Loucy (cell line): ENCODE measurements around the gene RHOF.

Source experiments
- H2AFZ ChIP-seq: fragments of 200-600 bp; sonication (generic); 2 replicates; pipeline ENCODE4 v1.6.0; 2016; ENCODE audit warnings: antibody characterized with exemption, mild to moderate bottlenecking, low read length, moderate library complexity
- H3F3A ChIP-seq: fragments of 200-600 bp; 2 replicates; pipeline ENCODE4 v1.6.0; 2016; ENCODE audit warnings: antibody characterized with exemption, low read depth, mild to moderate bottlenecking
- H3K27me3 ChIP-seq: fragments of 200-600 bp; sonication (generic); 2 replicates; pipeline ENCODE4 v1.6.1; 2014; ENCODE audit warnings: low read length, mild to moderate bottlenecking; ENCODE audit not compliant: insufficient read depth, poor library complexity, severe bottlenecking
- H3K36me3 ChIP-seq: fragments of 200-600 bp; sonication (generic); 2 replicates; pipeline ENCODE4 v1.6.1; 2016; ENCODE audit warnings: low read length; ENCODE audit not compliant: insufficient read depth
- H3K4me1 ChIP-seq: fragments of 200-600 bp; sonication (generic); 2 replicates; pipeline ENCODE4 v1.5.1; 2014; ENCODE audit warnings: low read length, mild to moderate bottlenecking; ENCODE audit not compliant: insufficient read depth, poor library complexity, severe bottlenecking
- H3K4me2 ChIP-seq: fragments of 200-600 bp; sonication (generic); 2 replicates; pipeline ENCODE4 v1.6.0; 2014; ENCODE audit warnings: antibody characterized with exemption, low read length, low read depth, mild to moderate bottlenecking; ENCODE audit not compliant: poor library complexity, severe bottlenecking
- H3K4me3 ChIP-seq: fragments of 200-600 bp; sonication (generic); 2 replicates; pipeline ENCODE4 v1.5.1; 2014; ENCODE audit warnings: low read length, mild to moderate bottlenecking, mixed read lengths; ENCODE audit not compliant: poor library complexity, severe bottlenecking
- H3K79me2 ChIP-seq: fragments of 200-600 bp; sonication (generic); 2 replicates; pipeline ENCODE4 v1.6.1; 2014; ENCODE audit warnings: low read length; ENCODE audit not compliant: insufficient read depth
- H3K9ac ChIP-seq: fragments of 200-600 bp; sonication (generic); 2 replicates; pipeline ENCODE4 v1.6.0; 2014; ENCODE audit warnings: mild to moderate bottlenecking, low read depth, low read length, moderate library complexity; ENCODE audit not compliant: poor library complexity, severe bottlenecking
- H3K9me2 ChIP-seq: fragments of 200-600 bp; sonication (generic); replicated peaks from 2 replicates; pipeline ENCODE4 v1.6.1; 2016; ENCODE audit warnings: low read depth, low read length, mixed read lengths
- H3K9me3 ChIP-seq: fragments of 200-600 bp; sonication (generic); 2 replicates; pipeline ENCODE4 v1.6.1; 2014; ENCODE audit warnings: mild to moderate bottlenecking, antibody characterized with exemption, low read length, low read depth; ENCODE audit not compliant: insufficient read depth
- H4K20me1 ChIP-seq: fragments of 200-600 bp; sonication (generic); 2 replicates; pipeline ENCODE4 v1.6.0; 2014; ENCODE audit warnings: antibody characterized with exemption, low read length, mild to moderate bottlenecking; ENCODE audit not compliant: insufficient read depth, poor library complexity, severe bottlenecking
- CTCF ChIP-seq: fragments of 200-600 bp; sonication (generic); conservative IDR thresholded peaks from 2 replicates; pipeline ENCODE4 v1.5.1; 2014; ENCODE audit warnings: mild to moderate bottlenecking, antibody characterized with exemption, low read length
- EZH2phosphoT487 ChIP-seq: fragments of 200-600 bp; IDR thresholded peaks from 2 replicates; pipeline ENCODE4 v1.6.1; 2018; ENCODE audit warnings: antibody characterized with exemption, mild to moderate bottlenecking, moderate library complexity, borderline replicate concordance

RHOF gene

DNA sequence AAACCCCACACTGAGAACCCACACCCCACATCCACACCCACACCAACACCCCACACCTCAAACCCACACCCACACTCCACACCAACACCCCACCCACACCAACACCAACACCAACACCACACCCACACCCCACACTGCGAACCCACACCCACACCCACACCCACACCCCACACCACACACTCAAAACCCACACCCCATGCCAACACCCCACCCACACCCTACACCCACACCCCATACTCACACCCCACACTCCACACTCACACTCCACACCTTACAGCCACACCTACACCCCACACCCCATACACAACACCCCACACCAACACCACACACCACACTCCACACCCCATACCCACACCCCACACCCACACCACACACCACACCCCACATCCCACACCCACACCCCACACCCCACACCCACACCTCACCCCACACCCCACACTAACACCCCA lies 43.0 kb downstream of the RHOF start:
- no peak overlapping the region for H3K4me3 ChIP-seq
- no peak overlapping the region for H3K4me2 ChIP-seq
- no peak overlapping the region for H2AFZ ChIP-seq
- H4K20me1 ChIP-seq: no peaks in the 10 kb centered on the region
- H3K79me2 ChIP-seq: no peaks in the 10 kb centered on the region
- H3K9me2 ChIP-seq: no peaks in the 10 kb centered on the region
- no peaks in the 10 kb centered on the region; the same call in 1 of the 2 replicates for H3F3A ChIP-seq
- no peak for TF ChIP-seq CTCF
- no peak for TF ChIP-seq EZH2phosphoT487
- H3K27me3 ChIP-seq: no peaks in the 10 kb centered on the region
- H3K9me3 ChIP-seq: no peaks in the 10 kb centered on the region
- H3K36me3 ChIP-seq: 0 out of 2 replicates have a peak, but pooled peaks cover 3% of the 10 kb centered on the region
- H3K4me1 ChIP-seq: peaks cover under 1% of the 10 kb centered on the region
- no peak overlapping the region for H3K9ac ChIP-seq

DNA sequence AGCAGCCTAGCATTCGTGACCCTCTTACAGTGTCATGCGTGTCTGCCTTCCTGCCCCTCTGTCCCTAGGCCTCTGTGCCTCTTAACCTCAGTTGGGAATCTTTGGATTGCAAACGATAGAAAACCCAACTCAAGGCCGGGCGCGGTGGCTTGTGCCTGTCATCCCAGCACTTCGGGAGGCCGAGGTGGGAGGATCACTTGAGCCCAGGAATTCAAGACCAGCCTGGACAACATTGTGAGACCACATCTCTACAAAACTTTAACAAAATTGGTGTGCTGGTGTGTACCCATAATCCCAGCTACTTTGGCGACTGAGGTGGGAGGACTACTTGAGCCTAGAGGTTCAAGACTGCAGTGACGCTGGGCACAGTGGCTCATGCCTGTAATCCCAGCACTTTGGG lies 44.2 kb downstream of the RHOF start:
- Histone ChIP-seq H3K79me2 (no peaks in the 10 kb centered on the region), H4K20me1 (no peaks in the 10 kb centered on the region), H3K27me3 (no peaks in the 10 kb centered on the region), H3F3A (no peaks in the 10 kb centered on the region; the same call in 1 of the 2 replicates), H3K9me3 (no peaks in the 10 kb centered on the region), H3K4me3 (no peak overlapping the region), H2AFZ (no peak overlapping the region), H3K4me2 (no peak overlapping the region), H3K9ac (no peak overlapping the region), H3K36me3 (no peaks in the 10 kb centered on the region), H3K9me2 (no peaks in the 10 kb centered on the region), H3K4me1 (no peaks in the 10 kb centered on the region)
- TF ChIP-seq EZH2phosphoT487 (no peak), CTCF (no peak)

DNA sequence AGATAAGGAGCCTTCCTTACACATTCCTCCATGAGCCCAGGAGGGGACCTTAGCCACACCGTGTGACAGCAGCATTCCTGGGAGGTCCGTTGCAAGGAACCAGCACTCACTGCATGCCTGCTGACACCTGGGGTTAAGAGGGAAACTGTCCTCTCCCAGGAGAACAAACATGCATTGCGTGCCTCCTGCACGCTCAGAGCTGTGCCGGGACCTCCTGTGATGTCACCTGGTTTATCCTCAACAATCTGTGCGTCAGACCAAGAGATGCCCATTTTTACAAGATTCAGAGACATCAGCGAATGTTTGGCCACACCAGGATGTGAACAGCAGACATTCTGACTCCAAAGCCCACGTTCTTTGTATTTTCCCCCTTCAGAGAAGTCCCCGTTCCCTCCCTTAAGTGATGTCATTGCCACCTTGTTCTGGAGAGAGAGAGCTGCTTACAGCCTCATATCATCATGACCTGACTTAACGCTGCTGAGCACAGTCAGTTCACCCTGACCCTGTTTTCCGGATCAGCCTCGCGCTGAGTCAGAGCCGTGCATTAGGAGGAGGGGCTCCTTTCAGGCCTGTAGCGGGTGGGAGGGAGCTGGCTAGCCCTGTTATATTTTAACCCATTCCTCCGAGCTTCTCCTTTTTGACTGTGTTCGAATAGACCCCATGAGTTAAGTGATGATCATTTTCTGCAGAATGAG lies 44.8 kb downstream of the RHOF start:
- Histone ChIP-seq H2AFZ (no peak overlapping the region), H3K9me2 (no peaks in the 10 kb centered on the region), H3K27me3 (no peaks in the 10 kb centered on the region), H3K4me1 (no peaks in the 10 kb centered on the region), H4K20me1 (no peaks in the 10 kb centered on the region), H3K36me3 (no peaks in the 10 kb centered on the region), H3F3A (no peaks in the 10 kb centered on the region; the same call in 1 of the 2 replicates), H3K4me3 (no peak overlapping the region), H3K9ac (no peak overlapping the region), H3K4me2 (no peak overlapping the region), H3K9me3 (no peaks in the 10 kb centered on the region), H3K79me2 (no peaks in the 10 kb centered on the region)
- TF ChIP-seq EZH2phosphoT487 (no peak), CTCF (no peak)
